ENCODE measurements around the gene ERG. TPM values are rescaled to one million over a fixed set of nuclear protein-coding genes. Genes with fewer than 3 reads are reported as not detected.

Gene ERG
- total and polyA plus RNA-seq, 8 donors, result 21.7 to 48.1 (median 36.8) TPM

DNA sequence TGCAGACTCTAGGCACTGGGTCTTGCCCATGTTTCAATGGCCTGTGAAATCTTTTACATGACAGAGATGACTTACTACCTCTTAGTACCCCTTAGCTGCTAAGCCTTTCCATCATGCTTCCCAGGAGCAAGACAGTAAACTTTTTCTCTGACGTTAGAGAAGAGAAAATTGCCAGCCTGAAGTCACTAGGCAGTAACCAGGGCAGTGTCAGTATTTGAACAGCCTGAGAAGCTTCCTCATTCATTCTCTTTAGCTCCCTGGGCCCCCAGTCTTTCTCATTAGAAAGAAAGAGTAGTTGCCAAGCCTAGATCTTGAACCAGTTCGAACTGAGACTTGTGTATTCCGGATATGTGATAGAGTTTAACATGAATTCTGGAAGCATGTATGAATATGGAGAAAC, 99.2 kb downstream of the ERG start:
- ATAC-seq, result no peak
- H3K27ac ChIP-seq, result no peak overlapping the region

DNA sequence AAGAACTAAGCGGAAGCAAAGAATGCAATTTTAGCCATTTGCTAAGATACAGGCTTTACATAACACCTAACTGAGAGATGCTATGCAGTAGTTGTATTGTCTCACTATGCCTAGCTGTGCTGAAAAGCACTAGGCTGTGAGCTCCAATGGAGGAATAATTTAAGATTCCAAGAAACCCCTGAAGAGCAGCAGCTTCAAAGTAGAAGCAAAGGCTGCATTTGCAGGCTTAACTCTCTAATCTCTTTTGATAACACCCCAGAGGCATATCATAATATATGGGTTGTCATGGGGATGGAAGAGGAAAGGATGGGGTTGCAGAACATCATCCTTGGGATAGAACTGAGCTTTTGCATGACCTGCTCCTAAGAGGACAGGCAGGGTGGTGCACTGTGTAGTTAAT, 102.0 kb downstream of the ERG start:
- TF ChIP-seq, protein P1, sequence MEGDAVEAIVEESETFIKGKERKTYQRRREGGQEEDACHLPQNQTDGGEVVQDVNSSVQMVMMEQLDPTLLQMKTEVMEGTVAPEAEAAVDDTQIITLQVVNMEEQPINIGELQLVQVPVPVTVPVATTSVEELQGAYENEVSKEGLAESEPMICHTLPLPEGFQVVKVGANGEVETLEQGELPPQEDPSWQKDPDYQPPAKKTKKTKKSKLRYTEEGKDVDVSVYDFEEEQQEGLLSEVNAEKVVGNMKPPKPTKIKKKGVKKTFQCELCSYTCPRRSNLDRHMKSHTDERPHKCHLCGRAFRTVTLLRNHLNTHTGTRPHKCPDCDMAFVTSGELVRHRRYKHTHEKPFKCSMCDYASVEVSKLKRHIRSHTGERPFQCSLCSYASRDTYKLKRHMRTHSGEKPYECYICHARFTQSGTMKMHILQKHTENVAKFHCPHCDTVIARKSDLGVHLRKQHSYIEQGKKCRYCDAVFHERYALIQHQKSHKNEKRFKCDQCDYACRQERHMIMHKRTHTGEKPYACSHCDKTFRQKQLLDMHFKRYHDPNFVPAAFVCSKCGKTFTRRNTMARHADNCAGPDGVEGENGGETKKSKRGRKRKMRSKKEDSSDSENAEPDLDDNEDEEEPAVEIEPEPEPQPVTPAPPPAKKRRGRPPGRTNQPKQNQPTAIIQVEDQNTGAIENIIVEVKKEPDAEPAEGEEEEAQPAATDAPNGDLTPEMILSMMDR (IDR thresholded peaks at IDR 0.05), result no peak
- ATAC-seq, result no peak

More for the DNA sequence above, 99.2 kb downstream of the ERG start:
- intact Hi-C loops (cut with DNase I), result no loop called here
- peaks cover 0 to 24% of the 10 kb centered on the region in 2 donors for H3K36me3 ChIP-seq
- TF ChIP-seq, protein P1 (IDR thresholded peaks at IDR 0.05), result no peak
- H3K27me3 ChIP-seq, result no peaks in the 10 kb centered on the region
- H3K4me1 ChIP-seq, result no peaks in the 10 kb centered on the region
- H3K4me3 ChIP-seq, result no peak overlapping the region
- H3K9me3 ChIP-seq, result no peaks in the 10 kb centered on the region
- no peak for DNase-seq

DNA sequence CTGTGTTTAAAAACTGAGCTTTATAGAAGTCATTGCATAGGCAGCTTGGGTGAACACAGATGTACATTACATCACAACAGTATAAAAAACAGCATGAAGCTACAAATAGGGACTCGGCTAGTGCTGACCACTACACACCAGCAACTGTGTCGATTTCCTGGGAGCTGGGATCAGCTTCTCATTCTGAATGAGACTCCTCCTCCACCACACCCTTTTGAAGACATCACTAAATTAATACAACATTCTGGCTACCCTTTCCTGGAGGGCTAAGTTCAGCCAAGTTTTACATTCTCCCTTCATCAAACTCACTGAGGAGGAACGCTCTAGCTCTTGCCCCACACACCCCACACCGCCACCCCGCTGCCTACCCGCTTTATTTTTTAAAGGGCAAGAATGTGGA, 102.7 kb downstream of the ERG start:
- Histone ChIP-seq H3K4me1 (no peaks in the 10 kb centered on the region), H3K27me3 (no peaks in the 10 kb centered on the region), H3K9me3 (no peaks in the 10 kb centered on the region), H3K36me3 (peaks cover 0 to 13% of the 10 kb centered on the region in 2 donors), H3K27ac (no peak overlapping the region), H3K4me3 (no peak overlapping the region)
- TF ChIP-seq, protein P1 (IDR thresholded peaks at IDR 0.05), result no peak
- no peak for ATAC-seq
- DNase-seq, result no peak
- intact Hi-C loops (cut with DNase I), result no loop called here

More for the DNA sequence above, 102.0 kb downstream of the ERG start:
- peaks cover 0 to 14% of the 10 kb centered on the region in 2 donors for H3K36me3 ChIP-seq
- DNase-seq, result no peak
- H3K4me3 ChIP-seq, result no peak overlapping the region
- intact Hi-C loops (cut with DNase I), result no loop called here
- no peaks in the 10 kb centered on the region for H3K4me1 ChIP-seq
- no peaks in the 10 kb centered on the region for H3K27me3 ChIP-seq
- no peak overlapping the region for H3K27ac ChIP-seq
- H3K9me3 ChIP-seq, result no peaks in the 10 kb centered on the region

DNA sequence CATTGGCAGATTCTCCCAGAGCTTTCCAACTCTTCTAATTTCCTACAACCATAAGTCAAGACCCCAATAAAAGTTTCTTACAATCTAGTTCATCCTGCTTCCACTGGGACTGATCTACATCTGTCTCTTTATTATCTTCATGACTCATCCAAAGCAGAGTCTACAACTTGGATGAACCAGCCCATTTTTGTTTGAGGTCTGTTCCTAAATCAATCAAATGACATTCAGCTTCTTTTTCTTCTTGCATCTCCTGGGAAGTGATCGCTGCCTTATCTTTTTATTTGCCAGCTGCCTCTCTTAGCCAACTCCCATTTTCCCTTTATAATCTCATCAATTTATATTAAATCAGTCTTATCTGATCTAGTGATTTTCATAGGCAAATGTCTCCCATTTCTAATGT, 105.6 kb downstream of the ERG start:
- DNase-seq (no peak), ATAC-seq (no peak)
- no peak overlapping the region for H3K4me3 ChIP-seq
- H3K4me1 ChIP-seq, result peaks cover 0 to 25% of the 10 kb centered on the region in 2 donors
- H3K9me3 ChIP-seq, result no peaks in the 10 kb centered on the region
- H3K36me3 ChIP-seq, result peaks cover 0 to 1% of the 10 kb centered on the region in 2 donors
- TF ChIP-seq, protein P1 (IDR thresholded peaks at IDR 0.05), result no peak
- intact Hi-C loops (cut with DNase I), result no loop called here
- no peaks in the 10 kb centered on the region for H3K27me3 ChIP-seq
- H3K27ac ChIP-seq, result no peak overlapping the region

DNA sequence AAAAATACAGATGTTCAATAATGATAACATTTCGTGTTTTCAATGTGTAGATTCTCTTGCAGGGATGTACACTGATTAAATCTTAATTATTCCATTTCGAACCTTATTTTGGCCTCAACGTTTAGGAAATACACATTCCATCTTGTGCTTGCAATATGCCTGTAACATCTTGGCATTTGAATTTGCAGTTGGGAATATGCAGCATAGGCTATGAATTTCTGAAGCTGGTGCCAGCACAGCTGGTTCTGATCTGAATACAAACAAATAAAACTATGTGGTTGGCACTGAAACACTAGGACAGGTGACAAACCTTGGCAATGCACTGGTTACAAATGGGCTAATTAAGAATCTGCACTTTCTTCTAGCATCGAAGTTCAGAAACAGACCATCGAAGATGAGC, 108.4 kb downstream of the ERG start:
- H3K9me3 ChIP-seq, result no peaks in the 10 kb centered on the region
- H3K27me3 ChIP-seq, result no peaks in the 10 kb centered on the region
- H3K4me3 ChIP-seq, result no peak overlapping the region
- peaks cover 0 to 48% of the 10 kb centered on the region in 2 donors for H3K4me1 ChIP-seq
- H3K27ac ChIP-seq, result no peak overlapping the region
- TF ChIP-seq, protein P1 (IDR thresholded peaks at IDR 0.05), result no peak
- DNase-seq, result no peak
- H3K36me3 ChIP-seq, result no peaks in the 10 kb centered on the region
- intact Hi-C loops (cut with DNase I), result no loop called here
- no peak for ATAC-seq
